ENCODE data around the gene TREX2.

Gene TREX2

GRCh38 chrX:153462291-153462690, 16.4 kb upstream of the TREX2 start:
- no peak overlapping the region for H3K4me2 ChIP-seq (ENCODE audit: low read length)
- TF ChIP-seq, protein P1, sequence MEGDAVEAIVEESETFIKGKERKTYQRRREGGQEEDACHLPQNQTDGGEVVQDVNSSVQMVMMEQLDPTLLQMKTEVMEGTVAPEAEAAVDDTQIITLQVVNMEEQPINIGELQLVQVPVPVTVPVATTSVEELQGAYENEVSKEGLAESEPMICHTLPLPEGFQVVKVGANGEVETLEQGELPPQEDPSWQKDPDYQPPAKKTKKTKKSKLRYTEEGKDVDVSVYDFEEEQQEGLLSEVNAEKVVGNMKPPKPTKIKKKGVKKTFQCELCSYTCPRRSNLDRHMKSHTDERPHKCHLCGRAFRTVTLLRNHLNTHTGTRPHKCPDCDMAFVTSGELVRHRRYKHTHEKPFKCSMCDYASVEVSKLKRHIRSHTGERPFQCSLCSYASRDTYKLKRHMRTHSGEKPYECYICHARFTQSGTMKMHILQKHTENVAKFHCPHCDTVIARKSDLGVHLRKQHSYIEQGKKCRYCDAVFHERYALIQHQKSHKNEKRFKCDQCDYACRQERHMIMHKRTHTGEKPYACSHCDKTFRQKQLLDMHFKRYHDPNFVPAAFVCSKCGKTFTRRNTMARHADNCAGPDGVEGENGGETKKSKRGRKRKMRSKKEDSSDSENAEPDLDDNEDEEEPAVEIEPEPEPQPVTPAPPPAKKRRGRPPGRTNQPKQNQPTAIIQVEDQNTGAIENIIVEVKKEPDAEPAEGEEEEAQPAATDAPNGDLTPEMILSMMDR (IDR thresholded peaks at IDR 0.05), result no peak
- no peak overlapping the region for H3K4me3 ChIP-seq (ENCODE audit: low read depth, low read length)
- no peaks in the 10 kb centered on the region for H3K36me3 ChIP-seq (ENCODE audit: control insufficient read depth, insufficient read depth, low read length)
- no peak overlapping the region for H3K27ac ChIP-seq
- H3K4me1 ChIP-seq, result no peaks in the 10 kb centered on the region
- no peak overlapping the region for H2AFZ ChIP-seq
- no peaks in the 10 kb centered on the region for H3K27me3 ChIP-seq (ENCODE audit: control insufficient read depth, insufficient read depth, low read length)
- H3K9ac ChIP-seq, result no peak overlapping the region
- no peaks in the 10 kb centered on the region for H3K79me2 ChIP-seq
- H3K9me3 ChIP-seq (ENCODE audit: control insufficient read depth, low read length), result no peaks in the 10 kb centered on the region

GRCh38 chrX:153460826-153461225, 15.0 kb upstream of the TREX2 start:
- Histone ChIP-seq H3K79me2 (no peaks in the 10 kb centered on the region), H3K4me1 (no peaks in the 10 kb centered on the region), H3K36me3 (ENCODE audit: control insufficient read depth, insufficient read depth, low read length) (no peaks in the 10 kb centered on the region), H3K4me3 (ENCODE audit: low read depth, low read length) (no peak overlapping the region), H2AFZ (no peak overlapping the region), H3K9ac (no peak overlapping the region), H3K4me2 (ENCODE audit: low read length) (no peak overlapping the region), H3K27ac (no peak overlapping the region), H3K9me3 (ENCODE audit: control insufficient read depth, low read length) (no peaks in the 10 kb centered on the region), H3K27me3 (ENCODE audit: control insufficient read depth, insufficient read depth, low read length) (no peaks in the 10 kb centered on the region)
- TF ChIP-seq, protein P1 (IDR thresholded peaks at IDR 0.05), result peak; percentile 26

- H3K36me3 ChIP-seq (ENCODE audit: control insufficient read depth, insufficient read depth, low read length), result no peaks in the 10 kb centered on the region
- no peaks in the 10 kb centered on the region for H3K79me2 ChIP-seq
- H3K4me1 ChIP-seq, result no peaks in the 10 kb centered on the region
- H3K27ac ChIP-seq, result no peak overlapping the region
- H3K4me3 ChIP-seq (ENCODE audit: low read depth, low read length), result no peak overlapping the region
- H3K9me3 ChIP-seq (ENCODE audit: control insufficient read depth, low read length), result no peaks in the 10 kb centered on the region
- no peaks in the 10 kb centered on the region for H3K27me3 ChIP-seq (ENCODE audit: control insufficient read depth, insufficient read depth, low read length)
- TF ChIP-seq, protein P1 (IDR thresholded peaks at IDR 0.05), result no peak
- no peak overlapping the region for H2AFZ ChIP-seq
- no peak overlapping the region for H3K9ac ChIP-seq
- H3K4me2 ChIP-seq (ENCODE audit: low read length), result no peak overlapping the region
Observed at GRCh38 chrX:153459986-153460385, 14.1 kb upstream of the TREX2 start.

- no peaks in the 10 kb centered on the region for H3K79me2 ChIP-seq
- H3K4me3 ChIP-seq (ENCODE audit: low read depth, low read length), result no peak overlapping the region
- no peaks in the 10 kb centered on the region for H3K4me1 ChIP-seq
- no peak overlapping the region for H3K9ac ChIP-seq
- no peaks in the 10 kb centered on the region for H3K36me3 ChIP-seq (ENCODE audit: control insufficient read depth, insufficient read depth, low read length)
- H2AFZ ChIP-seq, result no peak overlapping the region
- TF ChIP-seq, protein P1 (IDR thresholded peaks at IDR 0.05), result no peak
- no peak overlapping the region for H3K4me2 ChIP-seq (ENCODE audit: low read length)
- no peaks in the 10 kb centered on the region for H3K27me3 ChIP-seq (ENCODE audit: control insufficient read depth, insufficient read depth, low read length)
- H3K27ac ChIP-seq, result no peak overlapping the region
- no peaks in the 10 kb centered on the region for H3K9me3 ChIP-seq (ENCODE audit: control insufficient read depth, low read length)
Observed at GRCh38 chrX:153458476-153458875, 12.6 kb upstream of the TREX2 start.

GRCh38 chrX:153457827-153458466, 12.1 kb upstream of the TREX2 start:
- H3K4me3 ChIP-seq (ENCODE audit: low read depth, low read length), result no peak overlapping the region
- TF ChIP-seq, protein P1 (IDR thresholded peaks at IDR 0.05), result no peak
- H3K9me3 ChIP-seq (ENCODE audit: control insufficient read depth, low read length), result no peaks in the 10 kb centered on the region
- H3K36me3 ChIP-seq (ENCODE audit: control insufficient read depth, insufficient read depth, low read length), result no peaks in the 10 kb centered on the region
- H3K79me2 ChIP-seq, result no peaks in the 10 kb centered on the region
- H3K4me1 ChIP-seq, result no peaks in the 10 kb centered on the region
- no peak overlapping the region for H3K9ac ChIP-seq
- no peak overlapping the region for H3K4me2 ChIP-seq (ENCODE audit: low read length)
- H2AFZ ChIP-seq, result no peak overlapping the region
- no peaks in the 10 kb centered on the region for H3K27me3 ChIP-seq (ENCODE audit: control insufficient read depth, insufficient read depth, low read length)
- H3K27ac ChIP-seq, result no peak overlapping the region
